Neural progenitor cell (in vitro differentiated cells): ENCODE results near the gene TMSB4X.

Experiments used
- EZH2 ChIP-seq: fragments of 200-600 bp; sonication (generic); IDR thresholded peaks from 2 replicates; pipeline ENCODE4 v1.6.1; 2017; ENCODE audit warnings: antibody characterized with exemption, mild to moderate bottlenecking, moderate library complexity
- TF ChIP-seq, protein P1 (sequence below): fragments of 200-600 bp; sonication (generic); IDR thresholded peaks from 2 replicates; pipeline ENCODE4 v1.5.1; 2017; ENCODE audit warnings: antibody characterized with exemption, mild to moderate bottlenecking

DNA sequence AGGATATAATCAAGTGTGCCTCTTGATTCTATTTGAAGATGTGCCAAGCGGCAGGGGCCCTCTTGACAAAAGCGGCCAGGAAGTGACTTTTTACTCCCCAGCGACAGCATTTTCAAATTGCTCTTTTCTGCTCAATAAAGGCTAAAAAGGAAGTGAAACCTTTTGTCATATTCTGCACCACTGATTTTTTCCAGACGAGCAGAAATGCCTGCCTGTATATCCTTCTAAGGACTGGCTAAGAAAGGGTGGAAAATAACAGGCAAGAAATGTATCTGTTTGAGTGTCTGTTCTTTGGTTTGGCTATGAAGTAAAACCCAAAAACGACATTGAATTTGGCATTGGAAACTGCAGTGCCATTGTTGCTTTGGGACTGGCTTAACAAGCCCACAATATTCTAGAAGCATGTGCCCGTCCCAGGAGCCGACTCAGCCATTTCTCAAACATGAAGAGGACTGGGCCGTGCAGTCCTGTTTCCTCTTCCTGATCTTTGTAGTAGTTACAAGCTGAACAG, 25.4 kb downstream of the TMSB4X start:
- TF ChIP-seq, protein P1, sequence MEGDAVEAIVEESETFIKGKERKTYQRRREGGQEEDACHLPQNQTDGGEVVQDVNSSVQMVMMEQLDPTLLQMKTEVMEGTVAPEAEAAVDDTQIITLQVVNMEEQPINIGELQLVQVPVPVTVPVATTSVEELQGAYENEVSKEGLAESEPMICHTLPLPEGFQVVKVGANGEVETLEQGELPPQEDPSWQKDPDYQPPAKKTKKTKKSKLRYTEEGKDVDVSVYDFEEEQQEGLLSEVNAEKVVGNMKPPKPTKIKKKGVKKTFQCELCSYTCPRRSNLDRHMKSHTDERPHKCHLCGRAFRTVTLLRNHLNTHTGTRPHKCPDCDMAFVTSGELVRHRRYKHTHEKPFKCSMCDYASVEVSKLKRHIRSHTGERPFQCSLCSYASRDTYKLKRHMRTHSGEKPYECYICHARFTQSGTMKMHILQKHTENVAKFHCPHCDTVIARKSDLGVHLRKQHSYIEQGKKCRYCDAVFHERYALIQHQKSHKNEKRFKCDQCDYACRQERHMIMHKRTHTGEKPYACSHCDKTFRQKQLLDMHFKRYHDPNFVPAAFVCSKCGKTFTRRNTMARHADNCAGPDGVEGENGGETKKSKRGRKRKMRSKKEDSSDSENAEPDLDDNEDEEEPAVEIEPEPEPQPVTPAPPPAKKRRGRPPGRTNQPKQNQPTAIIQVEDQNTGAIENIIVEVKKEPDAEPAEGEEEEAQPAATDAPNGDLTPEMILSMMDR: no peak
- TF ChIP-seq EZH2: no peak
